CD4-positive, alpha-beta T cell treated with Interferon alpha-2 for 1 hour (primary cell): Measurements from ENCODE around the gene YIPF5.
A peak's percentile ranks its signal among the peaks of the same experiment; 100 is the strongest.

Experiments
- DNase-seq, 2 donors: peaks; one replicate each; pipeline ENCODE4 v3.0.0-alpha.2; 2020 to 2022

Gene YIPF5

GRCh38 chr5:144170276-144171024 lies at the start of gene YIPF5, which contains the start of gene KCTD16:
Gene YIPF5, minus strand, starts transcription at chr5:144170659. Its CDS starts 704 bp downstream, at chr5:144169955.
Gene KCTD16, plus strand, starts transcription at chr5:144170873.
- DNase-seq, result peak; percentile 98

- DNase-seq, result no peak
These were observed 49.4 kb upstream of the YIPF5 start for GRCh38 chr5:144219869-144220268.

GRCh38 chr5:144210655-144211054 lies 40.2 kb upstream of the YIPF5 start:
- no peak for DNase-seq

- DNase-seq, result no peak
These were observed 38.9 kb upstream of the YIPF5 start for GRCh38 chr5:144209361-144209760.

- DNase-seq, result no peak
These were observed 37.5 kb upstream of the YIPF5 start for GRCh38 chr5:144207875-144208444.

GRCh38 chr5:144206141-144206540 lies 35.7 kb upstream of the YIPF5 start:
- DNase-seq, result no peak

- DNase-seq, result no peak
These were observed 34.7 kb upstream of the YIPF5 start for GRCh38 chr5:144205141-144205551.

GRCh38 chr5:144203750-144204596 lies 33.5 kb upstream of the YIPF5 start:
- DNase-seq, result peak; percentile 30 to 65

GRCh38 chr5:144202726-144203125 lies 32.3 kb upstream of the YIPF5 start:
- no peak for DNase-seq

- no peak for DNase-seq
These were observed 31.6 kb upstream of the YIPF5 start for GRCh38 chr5:144202072-144202471.

GRCh38 chr5:144201588-144201987 lies 31.1 kb upstream of the YIPF5 start:
- no peak for DNase-seq

GRCh38 chr5:144198386-144198785 lies 27.9 kb upstream of the YIPF5 start:
- no peak for DNase-seq

- DNase-seq, result no peak
These were observed 26.2 kb upstream of the YIPF5 start for GRCh38 chr5:144196612-144197011.

- no peak for DNase-seq
These were observed 25.0 kb upstream of the YIPF5 start for GRCh38 chr5:144195448-144195847.

GRCh38 chr5:144194144-144194543 lies 23.7 kb upstream of the YIPF5 start:
- no peak for DNase-seq

- DNase-seq, result no peak
These were observed 22.2 kb upstream of the YIPF5 start for GRCh38 chr5:144192661-144193060.

GRCh38 chr5:144191998-144192397 lies 21.5 kb upstream of the YIPF5 start:
- DNase-seq, result peak; percentile 79 to 94

- no peak for DNase-seq
These were observed 21.1 kb upstream of the YIPF5 start for GRCh38 chr5:144191531-144191930.

- peak; percentile 86 to 92 for DNase-seq
These were observed 19.5 kb upstream of the YIPF5 start for GRCh38 chr5:144189800-144190429.

- peak; percentile 84 to 88 for DNase-seq
These were observed 17.3 kb upstream of the YIPF5 start for GRCh38 chr5:144187699-144188294.

GRCh38 chr5:144183254-144183889 lies 12.9 kb upstream of the YIPF5 start:
- peak in 1 of 2 donors; percentile 61 for DNase-seq

- DNase-seq, result no peak
These were observed 8.8 kb upstream of the YIPF5 start for GRCh38 chr5:144179226-144179625.
